GM19035 (cell line): ENCODE data around the gene OPCML.
A peak's percentile ranks its signal among the peaks of the same experiment; 100 is the strongest.

Source experiments
- ATAC-seq: cut with Tn5 transposase; IDR thresholded peaks from one replicate; pipeline ENCODE4 v1.9.1; 2021; ENCODE audit not compliant: unreplicated experiment

Gene OPCML

GRCh38 chr11:132779497-132779896 lies 752.8 kb downstream of the OPCML start:
- no peak for ATAC-seq

- ATAC-seq: no peak
Measured at GRCh38 chr11:132777067-132777975, 755.0 kb downstream of the OPCML start.

GRCh38 chr11:132773751-132774150 lies 758.5 kb downstream of the OPCML start:
- ATAC-seq: no peak

GRCh38 chr11:132772703-132773545 lies 759.4 kb downstream of the OPCML start:
- no peak for ATAC-seq

- no peak for ATAC-seq
Measured at GRCh38 chr11:132771746-132772145, 760.6 kb downstream of the OPCML start.

GRCh38 chr11:132770829-132771530 lies 761.3 kb downstream of the OPCML start:
- no peak for ATAC-seq

GRCh38 chr11:132763503-132763902 lies 768.8 kb downstream of the OPCML start:
- ATAC-seq: no peak

- ATAC-seq: no peak
Measured at GRCh38 chr11:132755934-132756333, 776.4 kb downstream of the OPCML start.

- no peak for ATAC-seq
Measured at GRCh38 chr11:132751516-132752250, 780.6 kb downstream of the OPCML start.

- no peak for ATAC-seq
Measured at GRCh38 chr11:132746305-132746704, 786.0 kb downstream of the OPCML start.

GRCh38 chr11:132745306-132745705 lies 787.0 kb downstream of the OPCML start:
- ATAC-seq: no peak

- ATAC-seq: no peak
Measured at GRCh38 chr11:132744771-132745170, 787.5 kb downstream of the OPCML start.

- ATAC-seq: no peak
Measured at GRCh38 chr11:132743601-132744000, 788.7 kb downstream of the OPCML start.

- no peak for ATAC-seq
Measured at GRCh38 chr11:132742929-132743328, 789.4 kb downstream of the OPCML start.

- ATAC-seq: no peak
Measured at GRCh38 chr11:132734217-132734616, 798.1 kb downstream of the OPCML start.

- ATAC-seq: no peak
Measured at GRCh38 chr11:132728026-132728425, 804.3 kb downstream of the OPCML start.

GRCh38 chr11:132721526-132721925 lies 810.8 kb downstream of the OPCML start:
- ATAC-seq: no peak

- ATAC-seq: no peak
Measured at GRCh38 chr11:132719684-132720083, 812.6 kb downstream of the OPCML start.

- ATAC-seq: peak; percentile 78
Measured at GRCh38 chr11:132718711-132719671, 813.3 kb downstream of the OPCML start.
